Astrocyte (in vitro differentiated cells and primary cell): ENCODE results near the gene CCR6. TPM values are rescaled to one million over a fixed set of nuclear protein-coding genes. Genes with fewer than 3 reads are reported as not detected.

Experiments
- DNase-seq: peaks from one replicate; pipeline ENCODE4 v3.0.0-alpha.2; 2010; ENCODE audit warnings: low read depth
- FAIRE-seq: peaks from 2 replicates; lab custom pipeline; 2011; peaks lifted over from hg19 to GRCh38; lab: Jason Lieb, UNC
- H2AFZ ChIP-seq: 2 replicates; pipeline ENCODE4 v1.6.0; 2012; ENCODE audit warnings: low read depth, low read length, inconsistent platforms
- H3K27ac ChIP-seq: 2 replicates; pipeline ENCODE4 v1.5.1; 2011; ENCODE audit warnings: low read depth, low read length, inconsistent platforms
- H3K27me3 ChIP-seq: 2 replicates; pipeline ENCODE4 v1.6.0; 2011; ENCODE audit warnings: low read length, inconsistent platforms; ENCODE audit not compliant: insufficient read depth
- H3K36me3 ChIP-seq: 2 replicates; pipeline ENCODE4 v1.5.1; 2011; ENCODE audit warnings: low read length, inconsistent platforms; ENCODE audit not compliant: insufficient read depth
- H3K4me1 ChIP-seq: 2 replicates; pipeline ENCODE4 v1.5.1; 2011; ENCODE audit warnings: low read length, inconsistent platforms; ENCODE audit not compliant: insufficient read depth
- H3K4me2 ChIP-seq: 2 replicates; pipeline ENCODE4 v1.6.0; 2012; ENCODE audit warnings: low read length, inconsistent platforms
- H3K4me3 ChIP-seq: 2 replicates; pipeline ENCODE4 v1.5.1; 2011; ENCODE audit warnings: low read depth, mild to moderate bottlenecking, low read length, inconsistent platforms; ENCODE audit not compliant: insufficient read depth
- H3K79me2 ChIP-seq: 2 replicates; pipeline ENCODE4 v1.6.0; 2012; ENCODE audit warnings: mild to moderate bottlenecking, low read length, inconsistent platforms; ENCODE audit not compliant: insufficient read depth
- H3K9ac ChIP-seq: 2 replicates; pipeline ENCODE4 v1.6.0; 2012; ENCODE audit warnings: mild to moderate bottlenecking, low read length, inconsistent platforms
- H3K9me3 ChIP-seq: 2 replicates; pipeline ENCODE4 v1.5.1; 2012; ENCODE audit warnings: low read depth, mild to moderate bottlenecking, low read length, inconsistent platforms; ENCODE audit not compliant: insufficient read depth
- H4K20me1 ChIP-seq: 2 replicates; pipeline ENCODE4 v1.6.0; 2012; ENCODE audit warnings: low read length, inconsistent platforms; ENCODE audit not compliant: insufficient read depth
- H3K27ac Mint-ChIP-seq: one replicate; pipeline ENCODE4 v1.8.0; 2021; ENCODE audit warnings: mild to moderate bottlenecking, mixed read lengths; ENCODE audit not compliant: unreplicated experiment
- H3K27me3 Mint-ChIP-seq: one replicate; pipeline ENCODE4 v1.8.0; 2021; ENCODE audit warnings: low read depth, mixed read lengths; ENCODE audit not compliant: unreplicated experiment
- H3K36me3 Mint-ChIP-seq: one replicate; pipeline ENCODE4 v1.8.0; 2021; ENCODE audit warnings: low read depth, mixed read lengths; ENCODE audit not compliant: unreplicated experiment
- H3K4me1 Mint-ChIP-seq: one replicate; pipeline ENCODE4 v1.8.0; 2021; ENCODE audit warnings: low read depth, mixed read lengths; ENCODE audit not compliant: unreplicated experiment
- H3K4me3 Mint-ChIP-seq: one replicate; pipeline ENCODE4 v1.8.0; 2021; ENCODE audit warnings: mild to moderate bottlenecking, moderate library complexity, mixed read lengths; ENCODE audit not compliant: unreplicated experiment
- H3K9me3 Mint-ChIP-seq: one replicate; pipeline ENCODE4 v1.8.0; 2021; ENCODE audit warnings: mild to moderate bottlenecking, mixed read lengths; ENCODE audit not compliant: unreplicated experiment
- CTCF ChIP-seq: IDR thresholded peaks from 2 replicates; pipeline ENCODE4 v1.5.1; 2011; ENCODE audit warnings: low read depth, mild to moderate bottlenecking, inconsistent platforms, low read length, moderate library complexity; ENCODE audit not compliant: insufficient read depth
- EZH2 ChIP-seq: IDR thresholded peaks from 2 replicates; pipeline ENCODE4 v1.6.1; 2012; ENCODE audit warnings: mild to moderate bottlenecking, low read length, inconsistent platforms; ENCODE audit not compliant: insufficient read depth
- total RNA-seq: library from RNA; stranded (reverse); gene quantifications from 2 replicates; pipeline ENCODE4 v1.2.1, GENCODE V29; 2021

CCR6 gene
- total RNA-seq, 1 donor from 2014 or later: not detected

- Mint-ChIP-seq H3K27ac (no peak overlapping the region), H3K27me3 (peaks cover 4% of the 10 kb centered on the region), H3K4me3 (no peak overlapping the region), H3K4me1 (peaks cover 2% of the 10 kb centered on the region), H3K9me3 (no peaks in the 10 kb centered on the region), H3K36me3 (no peaks in the 10 kb centered on the region)
- H3K27me3 ChIP-seq: no peaks in the 10 kb centered on the region
- TF ChIP-seq CTCF (no peak), EZH2 (no peak)
- no peaks in the 10 kb centered on the region for H4K20me1 ChIP-seq
- no peaks in the 10 kb centered on the region for H3K36me3 ChIP-seq
- no peaks in the 10 kb centered on the region for H3K4me1 ChIP-seq
- no peak overlapping the region for H3K9ac ChIP-seq
- FAIRE-seq (no peak), DNase-seq (no peak)
- H3K4me2 ChIP-seq: no peak overlapping the region
- H3K9me3 ChIP-seq: no peaks in the 10 kb centered on the region
- no peak overlapping the region for H2AFZ ChIP-seq
- no peaks in the 10 kb centered on the region for H3K79me2 ChIP-seq
- H3K4me3 ChIP-seq: no peak overlapping the region
- H3K27ac ChIP-seq: no peak overlapping the region
Observed at GRCh38 chr6:167134448-167135328, 11.8 kb downstream of the CCR6 start.

GRCh38 chr6:167136376-167136775 lies 13.5 kb downstream of the CCR6 start:
- Histone ChIP-seq H3K27me3 (no peaks in the 10 kb centered on the region), H4K20me1 (no peaks in the 10 kb centered on the region), H2AFZ (no peak overlapping the region), H3K27ac (no peak overlapping the region), H3K9me3 (no peaks in the 10 kb centered on the region), H3K4me1 (peaks cover 4% of the 10 kb centered on the region), H3K4me3 (no peak overlapping the region), H3K36me3 (no peaks in the 10 kb centered on the region), H3K9ac (no peak overlapping the region), H3K4me2 (no peak overlapping the region), H3K79me2 (no peaks in the 10 kb centered on the region)
- DNase-seq (no peak), FAIRE-seq (no peak)
- no peak overlapping the region for H3K4me3 Mint-ChIP-seq
- H3K36me3 Mint-ChIP-seq: no peaks in the 10 kb centered on the region
- no peaks in the 10 kb centered on the region for H3K27me3 Mint-ChIP-seq
- no peak overlapping the region for H3K27ac Mint-ChIP-seq
- H3K4me1 Mint-ChIP-seq: peaks cover 13% of the 10 kb centered on the region
- no peaks in the 10 kb centered on the region for H3K9me3 Mint-ChIP-seq
- no peak for TF ChIP-seq EZH2
- no peak for TF ChIP-seq CTCF

- Histone ChIP-seq H3K79me2 (no peaks in the 10 kb centered on the region), H3K27ac (no peak overlapping the region), H2AFZ (no peak overlapping the region), H4K20me1 (no peaks in the 10 kb centered on the region), H3K36me3 (no peaks in the 10 kb centered on the region), H3K4me3 (no peak overlapping the region), H3K9me3 (no peaks in the 10 kb centered on the region), H3K9ac (no peak overlapping the region), H3K27me3 (no peaks in the 10 kb centered on the region), H3K4me1 (peaks cover 4% of the 10 kb centered on the region), H3K4me2 (no peak overlapping the region)
- no peak for TF ChIP-seq EZH2
- no peak for TF ChIP-seq CTCF
- Mint-ChIP-seq H3K27ac (no peak overlapping the region), H3K4me1 (peaks cover 15% of the 10 kb centered on the region), H3K36me3 (no peaks in the 10 kb centered on the region), H3K27me3 (no peaks in the 10 kb centered on the region), H3K9me3 (no peaks in the 10 kb centered on the region), H3K4me3 (no peak overlapping the region)
- no peak for FAIRE-seq
- DNase-seq: no peak
Observed at GRCh38 chr6:167137081-167137480, 14.2 kb downstream of the CCR6 start.
